Hematopoietic multipotent progenitor cell treated with erythropoietin and hydrocortisone succinate and interleukin-3 and kit ligand, for 15 days (in vitro differentiated cells): ENCODE data around the gene PPP2R3A.
A peak's percentile ranks its signal among the peaks of the same experiment; 100 is the strongest.
"Not testable (repeated sequence)": the region's sequence is repeated elsewhere in the genome, so short reads cannot be mapped to it uniquely, and the experiment has no call there.

Experiments used
- DNase-seq: peaks from one replicate; pipeline ENCODE4 v3.0.0-alpha.2; 2015; ENCODE audit warnings: low spot score

The PPP2R3A gene

DNA sequence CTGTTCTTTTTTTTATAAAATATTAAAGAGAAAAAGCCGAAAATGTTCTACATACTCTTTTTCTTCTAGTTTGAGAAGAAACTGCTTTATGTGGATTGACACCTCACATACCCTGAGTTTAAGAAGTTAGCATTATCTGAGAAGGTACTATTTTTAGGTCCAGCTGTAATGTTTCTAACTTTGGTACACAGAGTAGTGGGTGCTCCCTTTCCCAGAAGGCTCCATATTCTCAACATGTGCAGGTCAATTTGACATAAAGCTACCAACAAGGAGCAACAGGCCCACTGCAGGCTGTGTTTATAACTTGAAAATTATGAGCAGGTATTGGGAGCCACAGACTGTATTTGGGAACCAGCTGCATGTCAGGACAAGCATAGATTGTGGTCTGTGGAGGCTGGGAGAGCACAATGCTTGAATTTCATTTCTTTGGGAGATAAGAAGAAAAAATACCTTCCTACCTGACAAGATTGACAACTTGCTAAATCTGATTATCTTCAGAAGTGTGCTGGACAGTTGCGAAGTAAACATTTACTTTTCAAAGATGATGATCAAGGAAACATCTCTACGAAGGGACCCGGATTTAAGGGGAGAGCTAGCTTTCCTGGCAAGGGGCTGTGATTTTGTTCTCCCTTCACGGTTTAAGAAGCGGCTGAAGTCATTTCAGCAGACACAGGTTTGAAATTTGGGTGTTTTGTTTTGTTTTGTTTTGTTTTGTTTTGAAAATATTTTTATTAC, 57.2 kb downstream of the PPP2R3A start:
- DNase-seq: no peak

DNA sequence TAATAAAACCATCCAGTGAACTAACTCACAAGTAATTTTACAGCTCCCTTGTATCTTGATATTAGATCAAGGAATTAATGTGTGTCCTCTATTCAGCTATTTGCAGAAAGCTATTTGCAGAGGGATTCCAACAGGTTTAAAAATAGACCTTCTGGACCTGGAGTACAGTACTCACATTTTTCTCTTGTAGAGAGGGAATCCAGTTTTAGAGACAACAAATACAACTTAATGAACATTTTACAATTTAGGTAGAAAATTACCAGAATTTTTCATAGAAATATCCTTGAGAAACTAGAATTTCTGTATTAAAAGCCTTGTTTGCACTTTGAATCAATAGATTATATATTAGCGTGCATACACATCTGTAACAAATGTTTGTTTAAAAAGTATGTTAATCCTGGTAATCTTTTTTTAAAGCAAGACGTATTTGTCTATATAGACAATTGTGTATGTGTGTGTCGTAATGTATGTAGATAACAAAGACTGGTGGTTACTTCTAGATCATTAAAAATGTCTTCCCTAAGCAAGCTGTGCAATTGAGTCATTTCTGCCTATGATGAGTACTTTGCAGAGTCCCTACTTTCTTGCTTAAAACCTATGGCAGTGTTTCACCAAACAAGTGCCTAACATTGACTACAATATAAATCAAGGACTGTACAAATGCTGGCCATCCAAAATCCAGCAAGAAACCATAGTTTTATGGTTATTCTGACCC, 57.9 kb downstream of the PPP2R3A start:
- no peak for DNase-seq

DNA sequence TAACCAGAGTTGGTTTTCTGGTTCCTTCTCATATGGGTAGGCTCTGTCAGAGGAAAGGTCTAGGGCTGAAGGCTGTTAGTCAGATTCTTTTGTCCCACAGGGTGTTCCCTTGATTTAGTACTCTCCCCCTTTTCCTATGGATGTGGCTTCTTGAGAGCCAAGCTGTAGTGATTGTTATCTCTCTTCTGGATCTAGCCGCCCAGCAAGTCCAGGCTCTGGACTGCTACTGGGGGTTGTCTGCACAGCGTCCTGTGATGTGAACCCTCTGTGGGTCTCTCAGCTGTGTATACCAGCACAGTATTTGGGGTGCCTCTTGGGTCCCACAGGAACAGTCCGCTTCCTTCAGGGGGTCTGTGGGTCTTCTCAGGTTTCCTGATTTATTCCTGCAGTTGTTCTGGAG, 70.8 kb downstream of the PPP2R3A start:
- DNase-seq: no peak

DNA sequence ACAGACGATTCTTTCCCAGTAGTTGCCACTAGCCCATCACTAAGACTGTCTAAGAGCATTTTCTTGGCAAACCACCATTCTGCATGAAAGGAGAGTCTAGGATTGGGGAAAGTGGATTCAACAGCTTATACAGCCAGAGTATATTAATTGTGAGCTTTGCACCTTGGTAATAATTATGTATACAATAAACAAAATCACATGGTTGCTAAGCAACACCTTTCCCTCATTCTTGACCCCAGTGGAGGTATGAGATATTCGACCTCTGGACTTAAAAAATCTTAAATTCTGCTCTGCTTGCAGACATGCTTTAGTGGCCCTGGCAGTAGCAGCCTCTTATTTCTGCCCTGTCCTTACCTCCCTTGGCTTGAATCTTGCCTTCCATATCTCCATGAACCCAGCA, 73.1 kb downstream of the PPP2R3A start:
- no peak for DNase-seq

DNA sequence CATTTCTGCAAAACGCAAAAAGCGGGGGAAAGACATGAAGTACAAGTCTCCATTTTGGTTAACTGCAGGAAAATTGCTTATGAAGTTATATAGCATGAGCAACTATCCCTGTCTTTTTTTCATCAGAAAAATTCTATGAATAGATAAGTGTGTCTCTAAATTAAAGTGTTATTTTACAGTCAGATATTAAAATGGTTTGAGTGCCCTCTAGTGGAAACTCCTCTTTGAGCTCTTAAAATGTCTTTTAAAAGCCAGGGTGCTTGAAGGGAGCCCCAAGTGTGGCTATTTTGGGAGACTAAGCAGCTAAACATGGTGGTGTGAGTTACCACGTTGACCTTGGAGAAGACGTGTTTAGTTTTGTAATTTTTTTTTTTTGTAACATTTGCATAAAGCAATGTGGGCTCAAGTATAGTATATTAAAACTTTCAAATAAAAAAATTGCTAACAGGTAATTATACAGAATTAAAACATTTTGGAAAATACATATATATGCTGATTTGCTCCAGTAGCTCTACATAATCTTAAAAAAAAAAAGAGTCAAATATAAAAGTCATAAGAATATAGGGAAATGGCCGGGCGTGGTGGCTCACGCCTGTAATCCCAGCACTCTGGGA, 77.2 kb downstream of the PPP2R3A start:
- peak; percentile 32 for DNase-seq

DNA sequence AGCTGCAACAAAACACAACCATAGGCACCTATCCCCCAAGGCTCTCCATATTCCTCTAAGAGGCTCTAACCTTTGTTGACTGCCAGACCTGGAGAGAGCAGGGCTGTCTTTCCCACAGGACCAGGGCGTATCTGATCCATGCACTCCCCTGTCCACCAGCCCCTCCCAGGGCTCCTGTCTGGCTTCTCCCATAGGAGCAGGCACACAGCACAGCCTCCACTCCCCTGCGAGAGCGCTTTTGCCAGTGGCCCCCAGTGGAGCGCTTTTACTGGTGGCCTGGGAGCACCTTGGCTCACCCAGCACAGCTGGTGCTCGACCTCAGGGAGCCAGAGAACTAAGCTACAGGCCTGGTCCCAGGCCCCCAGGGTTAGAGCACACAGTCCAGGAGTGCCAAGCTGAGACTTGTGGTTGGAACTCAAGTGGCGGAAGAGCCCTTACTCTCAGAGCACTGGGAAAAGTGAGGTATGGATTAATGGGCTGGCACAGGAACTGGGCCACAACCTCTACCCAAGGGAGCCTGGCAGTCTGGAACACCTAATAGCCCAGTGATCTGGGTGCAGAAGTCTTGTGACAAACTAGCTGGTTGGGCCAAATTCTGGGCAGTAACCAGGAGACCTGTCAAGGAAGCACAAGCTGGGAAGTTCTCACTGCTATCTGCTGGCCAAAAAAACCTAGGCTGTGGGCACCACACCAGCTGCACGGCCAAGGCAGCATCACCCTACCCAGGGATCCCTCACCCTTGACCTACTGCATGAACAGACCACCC, 79.6 kb downstream of the PPP2R3A start:
- no peak for DNase-seq

DNA sequence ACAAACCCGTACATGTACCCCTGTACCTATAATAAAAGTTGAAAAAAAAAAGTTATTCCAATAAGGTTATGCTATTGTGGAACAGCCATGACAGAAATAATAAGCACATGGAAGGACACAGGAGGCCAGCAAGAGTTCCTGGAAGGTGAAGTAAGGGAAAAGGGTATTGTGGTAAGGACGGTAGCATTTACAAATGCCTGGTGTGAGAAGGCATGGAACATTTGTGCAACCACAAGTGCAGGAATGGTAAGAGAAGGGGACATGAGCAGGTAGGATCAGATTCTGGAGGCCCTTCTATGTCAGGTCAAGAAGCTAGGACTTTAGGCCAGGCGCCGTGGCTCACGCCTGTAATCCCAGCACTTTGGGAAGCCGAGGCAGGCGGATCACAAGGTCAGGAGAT, 82.5 kb downstream of the PPP2R3A start:
- no peak for DNase-seq

DNA sequence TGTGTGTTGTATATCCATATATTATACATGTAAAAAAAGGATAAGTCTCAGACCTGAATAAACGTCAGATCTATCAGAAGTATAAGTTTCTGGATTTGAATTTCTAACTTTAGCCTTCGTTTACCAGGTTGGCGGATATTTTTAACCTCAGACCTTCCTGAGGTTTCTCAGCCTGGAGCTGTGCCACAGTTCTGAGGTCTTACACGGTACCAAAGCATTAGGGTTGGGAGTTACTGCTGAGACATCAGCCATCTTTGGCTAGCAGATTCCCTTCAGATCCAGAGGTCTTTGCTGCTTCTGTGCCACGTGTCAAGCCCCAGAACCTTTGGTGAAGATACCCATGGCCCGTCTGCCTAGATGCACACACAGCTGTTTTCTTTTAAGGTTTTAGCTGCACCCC, 84.7 kb downstream of the PPP2R3A start:
- DNase-seq: no peak

DNA sequence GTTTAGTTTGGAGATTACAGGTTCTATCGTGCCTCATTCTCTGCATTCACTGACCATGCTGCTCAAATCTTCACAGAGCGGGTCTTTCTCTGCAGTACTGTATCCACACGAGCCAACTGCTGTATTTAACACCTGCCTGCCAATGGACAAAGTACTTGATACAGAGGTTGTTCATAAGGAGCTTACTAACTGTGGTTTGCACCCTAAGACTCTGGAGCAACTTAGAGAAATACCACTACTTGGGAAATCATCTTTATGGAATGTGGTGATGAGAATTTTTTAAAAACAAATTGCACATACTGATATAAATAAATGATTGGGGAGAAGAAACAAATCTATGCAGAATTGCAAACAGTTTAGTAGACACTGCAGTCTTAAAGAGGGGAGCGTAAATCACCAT, 90.0 kb downstream of the PPP2R3A start:
- no peak for DNase-seq

DNA sequence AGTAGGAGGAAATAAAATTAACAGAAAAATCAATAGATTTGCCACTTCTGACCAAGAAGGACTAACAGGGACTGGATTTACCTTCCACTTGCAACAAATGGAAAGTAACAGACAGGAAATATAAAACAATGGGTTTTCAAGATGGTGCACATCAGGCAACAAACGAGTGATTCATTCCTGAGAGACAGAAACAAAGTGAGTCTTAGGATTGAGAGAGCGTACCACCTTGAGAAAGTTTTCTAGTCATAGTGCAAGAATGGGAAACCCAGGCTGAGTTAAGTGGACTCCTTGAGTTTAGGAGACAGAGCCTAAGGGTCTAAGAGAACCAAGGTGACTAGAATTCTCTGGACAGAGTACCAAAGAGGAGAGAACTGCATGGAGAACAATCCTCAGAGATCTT, 101.7 kb downstream of the PPP2R3A start:
- DNase-seq: no peak

DNA sequence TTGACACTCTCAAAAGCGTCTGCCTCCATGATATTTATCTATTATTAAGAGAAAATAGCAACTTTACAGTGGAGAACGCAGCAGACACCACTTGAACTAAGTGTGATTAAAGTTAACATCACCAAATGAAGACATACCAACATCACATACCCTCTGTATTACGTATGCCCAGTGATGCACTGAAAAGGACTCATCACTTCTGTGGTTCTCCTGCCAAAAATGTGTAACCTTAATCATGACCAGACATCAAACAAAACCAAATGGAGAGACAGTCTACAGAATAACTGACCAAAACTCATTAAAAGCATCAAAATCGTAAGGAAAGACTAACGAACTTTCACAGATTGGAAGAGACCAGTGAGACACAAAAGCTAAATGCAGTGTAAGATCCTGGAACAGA, 103.2 kb downstream of the PPP2R3A start:
- no peak for DNase-seq

DNA sequence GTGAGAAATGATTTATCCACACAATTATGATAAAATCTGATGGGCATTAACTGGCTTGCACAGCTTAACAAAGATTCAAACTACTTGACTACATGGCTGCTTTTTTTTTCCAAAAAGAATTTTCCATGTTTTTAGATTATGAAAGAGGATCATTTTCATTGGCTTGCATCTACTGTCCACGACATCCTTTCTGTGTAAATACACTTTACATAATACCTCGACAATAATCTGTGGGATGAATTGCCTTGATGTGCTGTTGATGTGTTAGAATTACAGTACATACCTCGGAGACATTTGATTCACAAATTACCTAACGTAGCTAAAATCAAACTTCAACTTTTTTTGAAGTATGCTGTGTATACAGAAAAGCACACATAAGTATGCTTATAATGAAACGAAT, 104.4 kb downstream of the PPP2R3A start:
- no peak for DNase-seq

DNA sequence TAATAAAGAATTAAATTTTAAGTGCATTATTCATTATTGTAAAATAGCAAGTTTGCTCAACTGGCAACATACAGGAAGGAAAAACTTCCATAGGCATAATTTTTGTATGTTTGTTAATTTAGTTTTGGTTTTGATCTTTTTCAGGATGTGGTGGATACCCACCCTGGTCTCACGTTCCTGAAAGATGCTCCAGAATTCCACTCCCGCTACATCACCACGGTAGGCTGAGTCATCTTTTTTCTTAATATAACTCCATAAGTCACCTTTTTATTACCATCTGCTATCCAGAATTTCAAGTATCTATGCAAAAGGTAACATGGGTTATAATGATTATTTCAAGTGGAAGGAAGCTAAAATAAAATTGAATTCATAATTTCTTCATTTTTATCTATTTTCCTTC, 104.8 kb downstream of the PPP2R3A start:
- DNase-seq: no peak

DNA sequence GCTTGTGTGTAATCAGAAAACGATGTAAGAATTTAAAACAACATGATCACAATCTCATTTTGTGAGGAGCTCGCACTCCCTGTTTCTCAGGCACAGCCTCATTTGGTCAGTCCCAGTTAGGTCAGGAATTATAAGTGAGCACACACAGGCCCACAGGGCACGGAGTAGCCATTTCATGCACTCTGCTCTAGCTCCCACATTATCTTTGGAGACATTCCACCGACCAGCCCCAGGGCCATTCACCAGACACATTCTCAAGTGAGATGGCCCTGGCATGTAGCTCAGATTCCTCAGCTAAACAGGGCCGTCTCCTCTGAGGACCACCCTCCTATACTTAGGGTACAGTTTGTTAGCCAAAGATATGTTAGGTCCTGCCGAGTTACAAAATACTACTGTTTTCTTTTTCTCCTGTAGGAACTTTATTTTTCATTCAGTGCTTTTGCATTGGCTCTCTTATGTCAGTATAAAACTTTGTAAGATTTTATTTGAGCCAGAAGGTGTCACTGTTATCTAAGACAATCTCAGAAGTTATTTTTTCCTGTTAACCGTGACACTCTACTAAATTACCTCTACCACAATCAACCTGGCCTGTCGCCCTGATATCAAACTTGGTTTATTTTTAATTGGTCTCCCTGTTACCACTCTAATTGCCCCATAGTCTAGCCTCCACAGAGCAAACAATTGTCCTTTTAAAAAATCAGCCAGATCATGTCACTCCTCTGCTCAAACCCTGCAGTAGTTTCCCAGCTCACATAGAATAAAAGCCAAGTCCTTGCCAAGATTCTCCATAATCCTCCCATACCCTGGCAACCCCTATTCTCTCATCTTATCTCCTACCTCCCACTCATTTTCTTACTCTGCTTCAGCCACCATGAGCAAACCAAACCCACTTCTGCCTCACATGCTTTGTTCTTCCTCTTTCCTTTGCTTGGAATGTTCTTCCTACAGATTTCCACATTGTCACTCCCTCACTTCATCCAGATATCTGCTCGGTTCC, 105.7 kb downstream of the PPP2R3A start:
- DNase-seq: no peak

DNA sequence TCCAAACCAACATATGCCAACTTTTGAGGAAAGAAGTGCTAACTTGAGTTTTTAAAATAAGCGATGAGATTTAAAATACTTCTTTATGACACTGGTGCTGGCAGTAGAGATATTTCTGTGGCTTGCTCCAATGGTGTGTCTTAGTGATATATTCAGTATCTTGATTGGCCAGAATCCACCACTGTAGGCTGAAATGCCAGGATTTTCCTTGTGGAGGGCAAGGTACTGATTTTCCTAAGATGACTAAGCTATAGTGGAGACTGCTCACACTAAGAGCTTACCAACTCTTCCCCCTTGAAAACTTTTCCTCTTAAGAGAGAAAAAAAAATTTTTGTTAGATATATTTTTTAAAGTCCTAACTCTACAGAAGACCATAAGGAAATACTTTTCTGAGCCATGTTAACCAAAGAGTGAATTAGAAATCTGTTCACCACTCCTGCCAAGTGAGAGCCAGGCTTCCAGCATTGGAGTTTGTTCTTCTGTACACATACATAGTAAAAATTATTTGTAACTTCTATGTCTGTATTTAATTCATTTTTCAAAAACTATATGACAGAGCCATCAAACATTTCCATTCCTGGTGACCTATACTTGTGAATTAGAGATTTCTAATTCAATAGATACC, 109.1 kb downstream of the PPP2R3A start:
- DNase-seq: no peak

DNA sequence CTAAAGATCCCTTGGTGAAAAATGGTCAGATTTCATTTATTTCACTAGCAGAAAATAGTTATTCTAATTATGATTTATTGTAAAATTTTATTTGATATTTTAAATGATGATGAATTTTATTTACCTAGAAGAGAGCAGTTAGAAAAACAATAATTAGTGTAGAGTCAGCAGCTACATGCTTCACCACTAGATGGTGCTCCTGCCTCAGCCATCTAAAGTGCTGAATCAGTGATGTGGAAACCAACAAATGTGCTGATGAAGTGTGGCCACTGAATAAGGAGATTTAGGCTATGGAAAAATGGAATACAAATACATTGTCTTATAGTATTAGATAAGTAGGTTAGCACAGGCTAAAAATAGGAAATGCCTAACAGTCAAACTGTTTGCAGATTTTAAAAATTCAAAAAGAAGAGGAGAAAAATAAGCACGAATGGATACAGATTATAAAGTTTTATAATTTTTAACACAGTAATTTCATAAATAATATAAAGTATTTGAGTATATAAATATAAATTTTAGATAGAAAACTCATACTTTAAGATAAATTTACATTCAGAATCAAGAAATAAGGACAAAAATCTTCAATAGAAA, 109.8 kb downstream of the PPP2R3A start:
- peak; percentile 84 for DNase-seq

DNA sequence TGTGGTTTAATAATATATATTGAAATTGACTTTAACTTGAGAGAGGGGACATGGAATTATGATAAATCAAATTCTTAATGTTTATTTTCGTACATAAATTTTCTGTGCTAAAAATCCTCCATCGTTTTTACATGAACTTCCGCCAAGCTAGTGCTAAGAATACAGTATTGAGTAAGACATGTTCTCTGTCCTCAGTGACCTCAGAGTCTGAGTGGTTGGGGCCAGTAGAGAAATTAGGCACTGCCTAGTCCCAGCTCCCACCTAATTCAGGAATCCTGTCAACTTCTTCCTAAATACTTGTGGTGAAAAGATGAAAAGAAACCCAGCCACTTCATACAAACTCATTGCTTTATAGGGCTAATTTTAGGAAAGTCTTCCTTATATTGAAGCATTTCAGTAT, 110.3 kb downstream of the PPP2R3A start:
- DNase-seq: no peak

DNA sequence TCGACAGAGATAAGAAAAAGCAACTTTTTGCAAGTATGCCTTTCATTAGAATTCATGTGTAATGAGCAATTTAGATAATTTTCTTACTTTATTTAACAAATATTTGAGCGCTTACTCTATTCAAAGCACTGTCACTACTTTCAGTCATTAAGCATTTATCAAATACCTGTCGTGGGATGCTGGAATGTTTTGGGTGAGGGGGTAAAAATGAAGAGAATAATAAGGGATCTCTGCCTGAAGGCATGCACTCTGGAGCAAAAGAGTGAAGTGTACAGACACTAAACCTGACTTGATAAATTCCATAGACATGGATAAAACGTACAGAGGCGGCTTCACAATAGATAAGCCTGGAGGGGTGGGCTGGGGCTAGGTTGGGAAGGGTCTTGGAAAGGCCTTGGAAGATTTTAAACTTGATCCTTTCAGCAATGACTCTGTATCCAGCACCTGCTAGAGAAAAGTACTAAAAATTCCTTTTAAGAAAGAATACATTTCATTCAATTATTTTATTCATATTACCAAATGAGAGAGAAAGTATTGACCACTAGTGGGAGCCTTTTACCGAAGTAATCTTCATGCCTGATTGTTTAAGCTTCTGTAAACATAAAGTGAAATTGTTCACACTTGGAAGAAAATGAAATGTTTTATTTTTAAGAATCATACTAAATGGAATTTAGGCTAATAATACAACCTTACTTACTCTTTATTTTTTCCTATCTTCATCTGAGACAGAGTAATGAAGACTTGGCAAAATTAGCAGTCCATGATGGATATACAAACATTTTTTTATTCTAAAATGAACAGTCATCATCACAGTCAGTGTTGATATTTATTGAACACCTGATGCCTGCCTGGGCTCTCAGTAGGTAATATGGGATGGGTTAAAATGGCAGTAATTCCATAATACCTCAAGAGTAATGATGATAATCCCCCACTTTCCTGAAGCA, 113.2 kb downstream of the PPP2R3A start:
- DNase-seq: peak; percentile 52

DNA sequence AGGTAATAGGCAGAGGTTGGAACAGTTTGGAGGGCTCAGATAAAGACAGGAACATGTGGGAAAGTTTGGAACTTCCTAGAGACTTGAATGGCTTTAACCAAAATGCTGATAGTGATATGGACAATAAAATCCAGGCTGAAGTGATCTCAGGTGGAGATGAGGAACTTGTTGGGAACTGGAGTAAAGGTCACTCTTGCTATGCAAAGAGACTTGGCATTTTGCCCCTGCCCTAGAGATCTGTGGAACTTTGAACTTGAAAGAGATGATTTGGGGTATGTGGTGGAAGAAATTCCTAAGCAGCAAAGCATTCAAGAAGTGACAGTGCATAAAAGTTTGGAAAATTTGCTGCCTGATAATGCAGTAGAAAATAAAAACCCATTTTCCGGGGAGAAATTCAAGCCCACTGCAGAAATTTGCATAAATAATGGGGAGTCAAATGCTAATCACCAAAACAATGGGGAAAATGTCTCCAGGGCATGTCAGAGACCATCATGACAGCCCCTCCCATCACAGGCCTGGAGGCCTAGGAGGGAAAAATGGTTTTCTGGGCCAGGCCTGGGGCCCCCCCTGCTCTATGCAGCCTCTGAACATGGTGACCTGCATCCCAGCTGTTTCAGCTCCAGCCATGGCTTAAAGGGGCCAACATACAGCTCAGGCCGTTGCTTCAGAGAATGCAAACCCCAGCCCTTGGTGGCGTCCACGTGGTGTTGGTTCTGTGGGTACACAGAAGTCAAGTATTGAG, 118.3 kb downstream of the PPP2R3A start:
- not testable (repeated sequence) for DNase-seq
